Stimulated activated CD4-positive, alpha-beta T cell treated with anti-CD3 and anti-CD28 coated beads, Interleukin-12 subunit alpha, Interleukin-12 subunit beta, amount 100 ng/mL, for 24 hours (primary cell): ENCODE measurements around the gene CFAP100.

Source experiments
- DNase-seq, 2 experiments: peaks; one replicate each; pipeline ENCODE4 v3.0.0-alpha.2; 2020; ENCODE audit warnings: low read depth in 2 of 2

Gene CFAP100

DNA sequence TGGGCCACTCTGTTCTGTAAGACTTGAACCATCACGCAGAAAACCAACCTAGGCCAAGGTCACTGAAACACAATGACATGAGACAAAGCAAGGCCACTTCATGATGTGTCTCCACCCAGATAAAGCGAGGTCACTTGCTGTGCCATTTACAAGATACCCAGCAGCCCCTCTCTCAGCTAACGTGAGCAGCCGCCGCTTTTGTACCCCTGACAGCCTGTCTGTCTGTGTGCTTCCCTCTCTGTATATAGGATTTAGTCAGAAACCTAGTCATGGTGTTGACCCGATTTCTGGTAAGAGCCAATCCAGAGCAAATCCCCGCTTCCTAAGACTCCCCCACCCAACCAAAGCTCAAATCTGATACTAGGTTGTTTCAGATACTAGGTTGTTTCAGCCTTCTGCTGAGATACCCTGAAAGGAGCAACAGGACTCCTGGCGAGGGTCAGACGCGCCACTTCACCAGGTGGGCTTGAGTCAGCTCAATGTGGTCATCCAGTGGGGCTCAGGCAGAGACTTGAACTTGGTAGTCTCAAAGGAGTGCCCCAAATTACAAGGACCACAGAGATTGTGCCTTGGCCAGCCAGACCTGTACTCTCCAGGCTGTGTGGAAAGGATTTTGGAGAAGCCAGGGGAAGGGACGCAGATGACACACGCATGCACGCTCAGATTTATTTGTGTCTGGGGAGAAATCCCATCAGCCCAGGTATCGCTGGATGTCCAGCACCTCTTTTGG, 84.0 kb downstream of the CFAP100 start:
- DNase-seq = no peak

DNA sequence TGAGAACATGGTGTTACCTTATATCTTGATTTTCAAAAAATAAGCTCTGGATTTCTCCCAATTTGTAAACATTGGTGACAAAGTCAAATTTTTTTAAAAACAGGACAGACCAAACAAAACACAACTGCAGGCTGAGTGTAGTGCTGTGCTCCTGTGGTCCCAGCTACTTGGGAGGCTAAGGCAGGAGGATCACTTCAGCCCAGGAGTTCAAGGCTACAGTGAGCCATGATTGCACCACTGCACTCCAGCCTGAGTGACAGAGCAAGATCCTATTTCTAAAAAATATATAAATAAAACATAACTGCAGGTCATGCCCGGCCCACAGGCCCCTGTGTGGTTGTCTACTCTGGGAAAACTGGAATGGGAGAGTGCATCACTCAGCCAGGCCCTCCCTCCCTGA, 84.9 kb downstream of the CFAP100 start:
- no peak for DNase-seq

GRCh38 chr3:126480206-126480605, 85.5 kb downstream of the CFAP100 start:
- DNase-seq = no peak

DNA sequence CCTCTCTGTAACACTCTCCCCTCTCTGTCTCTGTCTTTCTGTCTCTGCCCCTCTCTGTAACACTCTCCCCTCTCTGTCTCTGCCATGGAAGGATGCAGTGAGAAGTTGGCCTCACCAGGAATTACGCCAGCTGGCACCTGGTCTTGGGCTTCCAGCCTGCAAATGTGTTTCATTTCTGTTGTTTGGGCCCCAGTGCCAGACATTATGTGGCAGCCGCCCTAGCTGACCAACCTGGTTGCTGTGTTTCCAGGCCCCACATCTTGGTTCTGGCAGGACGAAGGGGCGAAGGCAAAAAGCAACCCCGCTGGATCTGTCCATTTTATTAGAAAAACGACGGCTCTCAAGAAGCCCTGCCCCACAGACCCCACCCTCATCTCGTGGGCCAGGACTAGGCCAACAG, 86.2 kb downstream of the CFAP100 start:
- no peak for DNase-seq

- no peak for DNase-seq
Measured at GRCh38 chr3:126481808-126482502, 87.2 kb downstream of the CFAP100 start.

GRCh38 chr3:126482503-126483255, 88.0 kb downstream of the CFAP100 start:
- no peak for DNase-seq

- DNase-seq = no peak
Measured at GRCh38 chr3:126483321-126483761, 88.6 kb downstream of the CFAP100 start.

GRCh38 chr3:126484148-126484547, 89.4 kb downstream of the CFAP100 start:
- no peak for DNase-seq

GRCh38 chr3:126484662-126485061, 90.0 kb downstream of the CFAP100 start:
- no peak for DNase-seq

- DNase-seq = no peak
Measured at GRCh38 chr3:126485176-126485897, 90.6 kb downstream of the CFAP100 start.

DNA sequence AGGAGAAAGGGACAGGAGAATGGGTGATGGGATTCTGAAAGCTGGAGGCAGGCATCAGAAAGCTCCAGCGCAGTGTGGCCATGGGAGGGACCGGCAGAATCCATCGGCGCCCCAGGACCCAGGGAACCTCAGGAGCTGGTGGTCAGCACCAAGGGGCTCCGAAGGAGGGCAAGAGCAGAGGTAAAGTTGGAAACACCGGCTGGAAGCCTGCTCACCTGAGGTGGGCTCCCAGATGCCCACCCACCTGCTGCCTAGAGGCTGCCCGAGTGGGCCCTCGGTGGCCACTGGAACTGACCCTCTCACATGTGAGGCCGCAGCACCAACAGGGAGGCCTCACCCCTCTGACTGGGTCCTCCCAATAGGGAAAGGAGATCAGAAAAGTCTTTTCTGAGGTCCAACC, 91.2 kb downstream of the CFAP100 start:
- DNase-seq = no peak
